ENCODE data around the gene FLYWCH1. TPM values are rescaled to one million over a fixed set of nuclear protein-coding genes. Genes with fewer than 3 reads are reported as not detected.
A peak's percentile ranks its signal among the peaks of the same experiment; 100 is the strongest.

FLYWCH1 gene
- total and polyA plus RNA-seq, 10 of the 15 experiments (the other 5 are each of a cell fraction or from before 2014, with no cell fraction given), result 0.47 to 33.8 (median 11.2) TPM

DNA sequence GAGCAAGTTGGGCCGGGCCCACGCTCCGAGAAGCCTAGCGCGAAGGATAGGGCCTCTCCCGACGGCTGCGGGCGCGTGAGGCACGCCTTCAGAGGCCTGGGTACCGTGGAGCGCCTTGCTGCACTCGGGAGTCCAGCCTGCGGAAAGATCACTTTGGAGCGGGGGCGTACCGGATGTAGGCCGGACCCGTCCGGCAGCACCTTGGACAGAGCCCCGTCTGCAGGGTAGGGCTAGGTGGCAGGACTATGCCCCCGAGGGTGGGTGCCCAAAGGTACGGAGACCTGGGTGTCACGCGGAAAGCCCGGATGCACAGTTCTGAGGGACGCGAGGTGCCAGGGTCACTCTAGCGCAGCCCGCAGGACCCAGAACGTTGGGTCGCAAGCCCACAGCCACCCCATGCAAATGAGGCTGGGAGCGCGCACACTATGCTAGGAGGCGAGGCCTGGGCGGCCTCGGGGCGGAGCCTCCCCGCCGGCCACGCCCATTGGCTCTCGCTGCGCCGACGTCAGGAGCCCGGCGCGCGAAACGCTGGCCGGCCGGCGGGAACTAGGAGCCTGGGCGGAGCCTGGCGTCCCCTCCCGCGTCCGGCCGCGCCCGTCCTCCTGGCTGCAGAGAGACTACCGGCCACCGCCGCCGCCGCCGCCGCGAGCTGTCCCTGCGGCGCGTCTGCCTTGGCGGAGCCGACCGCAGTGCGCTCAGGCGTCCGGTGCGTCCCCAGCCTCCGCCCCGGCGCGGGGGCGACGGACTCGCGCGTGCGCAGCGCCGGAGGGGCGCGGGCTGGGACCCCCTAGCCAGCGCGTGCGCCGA lies 57.2 kb downstream of the FLYWCH1 start, which contains the start of gene PAQR4 (continued):
- TF ChIP-seq, protein P1, sequence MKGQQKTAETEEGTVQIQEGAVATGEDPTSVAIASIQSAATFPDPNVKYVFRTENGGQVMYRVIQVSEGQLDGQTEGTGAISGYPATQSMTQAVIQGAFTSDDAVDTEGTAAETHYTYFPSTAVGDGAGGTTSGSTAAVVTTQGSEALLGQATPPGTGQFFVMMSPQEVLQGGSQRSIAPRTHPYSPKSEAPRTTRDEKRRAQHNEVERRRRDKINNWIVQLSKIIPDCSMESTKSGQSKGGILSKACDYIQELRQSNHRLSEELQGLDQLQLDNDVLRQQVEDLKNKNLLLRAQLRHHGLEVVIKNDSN (IDR thresholded peaks at IDR 0.05; ENCODE audit: borderline replicate concordance, extremely low read length, insufficient read depth, low read depth, low read length), result no peak
- TF ChIP-seq BMI1 (IDR thresholded peaks at IDR 0.05; ENCODE audit: borderline replicate concordance) (no peak), EED (IDR thresholded peaks at IDR 0.05; ENCODE audit: low read depth) (no peak), POU2F2 (IDR thresholded peaks at IDR 0.05; ENCODE audit: borderline replicate concordance, low read depth, low read length) (peak; percentile 89; the same call in 2 of the 3 replicates), FOS (IDR thresholded peaks at IDR 0.05; ENCODE audit: borderline replicate concordance, extremely low read depth, insufficient read length) (no peak), POLR2A (IDR thresholded peaks at IDR 0.05; ENCODE audit: low read depth, low read length) (0 out of 2 replicates have a peak, but pooled peaks have one; percentile 20), PAX8 (IDR thresholded peaks at IDR 0.05) (no peak), PAX5 (IDR thresholded peaks at IDR 0.05; ENCODE audit: borderline replicate concordance, low read depth, low read length) (peak; percentile 67; the same call in 1 of the 2 replicates), FOXM1 (IDR thresholded peaks at IDR 0.05; ENCODE audit: low read depth, low read length) (no peak), CHD2 (IDR thresholded peaks at IDR 0.05; ENCODE audit: borderline replicate concordance, low read depth, low read length) (peak; percentile 9; the same call in 1 of the 2 replicates), JUND (IDR thresholded peaks at IDR 0.05; ENCODE audit: low read depth, low read length) (0 out of 2 replicates have a peak, but pooled peaks have one; percentile 3), GABPA (IDR thresholded peaks at IDR 0.05; ENCODE audit: low read depth) (no peak), ZNF207 (IDR thresholded peaks at IDR 0.05; ENCODE audit: borderline replicate concordance) (0 out of 2 replicates have a peak, but pooled peaks have one; percentile 47), MYC (IDR thresholded peaks at IDR 0.05; ENCODE audit: insufficient read depth, insufficient read length, insufficient replicate concordance, low read length, severe bottlenecking) (no peak), RELA (IDR thresholded peaks at IDR 0.05; ENCODE audit: borderline replicate concordance, partially characterized antibody) (no peak), POLR2AphosphoS2 (IDR thresholded peaks at IDR 0.05; ENCODE audit: low read depth, low read length) (0 out of 2 replicates have a peak, but pooled peaks have one; percentile 44), MXI1 (IDR thresholded peaks at IDR 0.05; ENCODE audit: low read depth, low read length) (peak; percentile 86), ETV6 (conservative IDR thresholded peaks at IDR 0.05 in 1 of 2, IDR thresholded peaks at IDR 0.05 in 1 of 2; ENCODE audit: borderline replicate concordance in 1 of 2, low read depth in 1 of 2) (no peak), IKZF2 (IDR thresholded peaks at IDR 0.05) (peak in 1 of 2 experiments; percentile 20; a peak in 1 of 4 replicates)
- TF ChIP-seq, protein P2, sequence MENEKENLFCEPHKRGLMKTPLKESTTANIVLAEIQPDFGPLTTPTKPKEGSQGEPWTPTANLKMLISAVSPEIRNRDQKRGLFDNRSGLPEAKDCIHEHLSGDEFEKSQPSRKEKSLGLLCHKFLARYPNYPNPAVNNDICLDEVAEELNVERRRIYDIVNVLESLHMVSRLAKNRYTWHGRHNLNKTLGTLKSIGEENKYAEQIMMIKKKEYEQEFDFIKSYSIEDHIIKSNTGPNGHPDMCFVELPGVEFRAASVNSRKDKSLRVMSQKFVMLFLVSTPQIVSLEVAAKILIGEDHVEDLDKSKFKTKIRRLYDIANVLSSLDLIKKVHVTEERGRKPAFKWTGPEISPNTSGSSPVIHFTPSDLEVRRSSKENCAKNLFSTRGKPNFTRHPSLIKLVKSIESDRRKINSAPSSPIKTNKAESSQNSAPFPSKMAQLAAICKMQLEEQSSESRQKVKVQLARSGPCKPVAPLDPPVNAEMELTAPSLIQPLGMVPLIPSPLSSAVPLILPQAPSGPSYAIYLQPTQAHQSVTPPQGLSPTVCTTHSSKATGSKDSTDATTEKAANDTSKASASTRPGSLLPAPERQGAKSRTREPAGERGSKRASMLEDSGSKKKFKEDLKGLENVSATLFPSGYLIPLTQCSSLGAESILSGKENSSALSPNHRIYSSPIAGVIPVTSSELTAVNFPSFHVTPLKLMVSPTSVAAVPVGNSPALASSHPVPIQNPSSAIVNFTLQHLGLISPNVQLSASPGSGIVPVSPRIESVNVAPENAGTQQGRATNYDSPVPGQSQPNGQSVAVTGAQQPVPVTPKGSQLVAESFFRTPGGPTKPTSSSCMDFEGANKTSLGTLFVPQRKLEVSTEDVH (IDR thresholded peaks at IDR 0.05; ENCODE audit: low read depth, partially characterized antibody), result peak; percentile 78
- TF ChIP-seq, protein P3, sequence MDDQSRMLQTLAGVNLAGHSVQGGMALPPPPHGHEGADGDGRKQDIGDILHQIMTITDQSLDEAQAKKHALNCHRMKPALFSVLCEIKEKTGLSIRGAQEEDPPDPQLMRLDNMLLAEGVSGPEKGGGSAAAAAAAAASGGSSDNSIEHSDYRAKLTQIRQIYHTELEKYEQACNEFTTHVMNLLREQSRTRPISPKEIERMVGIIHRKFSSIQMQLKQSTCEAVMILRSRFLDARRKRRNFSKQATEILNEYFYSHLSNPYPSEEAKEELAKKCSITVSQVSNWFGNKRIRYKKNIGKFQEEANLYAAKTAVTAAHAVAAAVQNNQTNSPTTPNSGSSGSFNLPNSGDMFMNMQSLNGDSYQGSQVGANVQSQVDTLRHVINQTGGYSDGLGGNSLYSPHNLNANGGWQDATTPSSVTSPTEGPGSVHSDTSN (IDR thresholded peaks at IDR 0.05; ENCODE audit: insufficient replicate concordance, low read depth, low read length), result no peak
- TF ChIP-seq, protein P4, sequence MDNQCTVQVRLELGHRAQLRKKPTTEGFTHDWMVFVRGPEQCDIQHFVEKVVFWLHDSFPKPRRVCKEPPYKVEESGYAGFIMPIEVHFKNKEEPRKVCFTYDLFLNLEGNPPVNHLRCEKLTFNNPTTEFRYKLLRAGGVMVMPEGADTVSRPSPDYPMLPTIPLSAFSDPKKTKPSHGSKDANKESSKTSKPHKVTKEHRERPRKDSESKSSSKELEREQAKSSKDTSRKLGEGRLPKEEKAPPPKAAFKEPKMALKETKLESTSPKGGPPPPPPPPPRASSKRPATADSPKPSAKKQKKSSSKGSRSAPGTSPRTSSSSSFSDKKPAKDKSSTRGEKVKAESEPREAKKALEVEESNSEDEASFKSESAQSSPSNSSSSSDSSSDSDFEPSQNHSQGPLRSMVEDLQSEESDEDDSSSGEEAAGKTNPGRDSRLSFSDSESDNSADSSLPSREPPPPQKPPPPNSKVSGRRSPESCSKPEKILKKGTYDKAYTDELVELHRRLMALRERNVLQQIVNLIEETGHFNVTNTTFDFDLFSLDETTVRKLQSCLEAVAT (IDR thresholded peaks at IDR 0.05), result no peak
